Parathyroid adenoma (tissue), 2 donors: ENCODE data around the gene MEIS2.

Source experiments
- H2AFZ ChIP-seq: fragments of 300-600 bp; sonication (generic); one replicate; pipeline ENCODE4 v1.7.0; 2017; ENCODE audit warnings: antibody characterized with exemption, mild to moderate bottlenecking
- H3K27ac ChIP-seq: fragments of 300-600 bp; sonication (generic); one replicate; pipeline ENCODE4 v1.7.0; 2017
- H3K27me3 ChIP-seq: fragments of 300-600 bp; sonication (generic); one replicate; pipeline ENCODE4 v1.7.0; 2017; ENCODE audit warnings: low read length; ENCODE audit not compliant: control insufficient read depth, insufficient read depth
- H3K36me3 ChIP-seq: fragments of 300-600 bp; sonication (generic); one replicate; pipeline ENCODE4 v1.7.0; 2017; ENCODE audit warnings: low read length; ENCODE audit not compliant: control insufficient read depth, insufficient read depth
- H3K4me1 ChIP-seq: fragments of 300-600 bp; sonication (generic); one replicate; pipeline ENCODE4 v1.7.0; 2017; ENCODE audit warnings: control low read depth
- H3K4me2 ChIP-seq: fragments of 300-600 bp; sonication (generic); one replicate; pipeline ENCODE4 v1.7.0; 2017; ENCODE audit warnings: low read length
- H3K4me3 ChIP-seq: fragments of 300-600 bp; sonication (generic); one replicate; pipeline ENCODE4 v1.7.0; 2017; ENCODE audit warnings: low read depth, low read length
- H3K79me2 ChIP-seq: fragments of 300-600 bp; sonication (generic); one replicate; pipeline ENCODE4 v1.7.0; 2017; ENCODE audit warnings: control low read depth
- H3K9ac ChIP-seq: fragments of 300-600 bp; sonication (generic); one replicate; pipeline ENCODE4 v1.7.0; 2017; ENCODE audit warnings: mild to moderate bottlenecking
- H3K9me3 ChIP-seq: fragments of 300-600 bp; sonication (generic); one replicate; pipeline ENCODE4 v1.7.0; 2017; ENCODE audit warnings: low read length; ENCODE audit not compliant: control insufficient read depth
- TF ChIP-seq, protein P1 (sequence below): fragments of 300-600 bp; sonication (generic); IDR thresholded peaks from one replicate; pipeline ENCODE4 v1.7.0; 2017; ENCODE audit warnings: antibody characterized with exemption, mild to moderate bottlenecking
- donor health status: primary hyperparathyroidism.

The MEIS2 gene

GRCh38 chr15:36897834-36898233, 202.5 kb downstream of the MEIS2 start:
- TF ChIP-seq, protein P1, sequence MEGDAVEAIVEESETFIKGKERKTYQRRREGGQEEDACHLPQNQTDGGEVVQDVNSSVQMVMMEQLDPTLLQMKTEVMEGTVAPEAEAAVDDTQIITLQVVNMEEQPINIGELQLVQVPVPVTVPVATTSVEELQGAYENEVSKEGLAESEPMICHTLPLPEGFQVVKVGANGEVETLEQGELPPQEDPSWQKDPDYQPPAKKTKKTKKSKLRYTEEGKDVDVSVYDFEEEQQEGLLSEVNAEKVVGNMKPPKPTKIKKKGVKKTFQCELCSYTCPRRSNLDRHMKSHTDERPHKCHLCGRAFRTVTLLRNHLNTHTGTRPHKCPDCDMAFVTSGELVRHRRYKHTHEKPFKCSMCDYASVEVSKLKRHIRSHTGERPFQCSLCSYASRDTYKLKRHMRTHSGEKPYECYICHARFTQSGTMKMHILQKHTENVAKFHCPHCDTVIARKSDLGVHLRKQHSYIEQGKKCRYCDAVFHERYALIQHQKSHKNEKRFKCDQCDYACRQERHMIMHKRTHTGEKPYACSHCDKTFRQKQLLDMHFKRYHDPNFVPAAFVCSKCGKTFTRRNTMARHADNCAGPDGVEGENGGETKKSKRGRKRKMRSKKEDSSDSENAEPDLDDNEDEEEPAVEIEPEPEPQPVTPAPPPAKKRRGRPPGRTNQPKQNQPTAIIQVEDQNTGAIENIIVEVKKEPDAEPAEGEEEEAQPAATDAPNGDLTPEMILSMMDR: no peak
- Histone ChIP-seq H3K9me3 (no peaks in the 10 kb centered on the region), H3K4me3 (no peak overlapping the region)

DNA sequence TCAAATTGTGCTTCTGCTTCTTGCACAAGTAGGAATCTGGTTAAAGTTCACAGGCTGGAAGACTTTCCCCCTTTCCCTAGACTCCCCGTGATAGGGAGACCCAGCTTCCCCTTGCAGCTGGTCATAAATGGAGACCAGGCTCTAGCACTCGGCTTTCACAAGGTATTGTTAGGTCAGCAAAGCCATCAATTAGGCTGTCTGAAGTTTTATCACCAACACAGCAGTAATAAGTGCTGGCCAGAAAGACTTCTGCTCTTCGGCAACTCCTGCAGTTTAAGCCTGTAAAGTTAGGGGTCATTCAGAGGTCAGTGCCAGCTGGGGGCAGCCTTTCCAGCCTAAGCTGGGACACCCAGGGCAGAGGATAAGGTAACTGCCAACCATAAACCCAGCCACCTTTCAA, 203.4 kb downstream of the MEIS2 start:
- H3K4me2 ChIP-seq: no peak overlapping the region
- H2AFZ ChIP-seq: no peak overlapping the region
- H3K27me3 ChIP-seq: no peaks in the 10 kb centered on the region
- H3K36me3 ChIP-seq: no peaks in the 10 kb centered on the region
- no peak overlapping the region for H3K4me3 ChIP-seq
- no peak overlapping the region for H3K27ac ChIP-seq
- no peaks in the 10 kb centered on the region for H3K79me2 ChIP-seq
- no peak overlapping the region for H3K9ac ChIP-seq
- H3K9me3 ChIP-seq: no peaks in the 10 kb centered on the region
- H3K4me1 ChIP-seq: no peaks in the 10 kb centered on the region
- TF ChIP-seq, protein P1: no peak

More at GRCh38 chr15:36897834-36898233, 202.5 kb downstream of the MEIS2 start:
- Histone ChIP-seq H2AFZ (no peak overlapping the region), H3K4me1 (no peaks in the 10 kb centered on the region), H3K36me3 (no peaks in the 10 kb centered on the region), H3K27me3 (no peaks in the 10 kb centered on the region), H3K9ac (no peak overlapping the region), H3K4me2 (no peak overlapping the region), H3K27ac (no peak overlapping the region), H3K79me2 (no peaks in the 10 kb centered on the region)

- TF ChIP-seq, protein P1: no peak
- no peak overlapping the region for H3K27ac ChIP-seq
- no peaks in the 10 kb centered on the region for H3K27me3 ChIP-seq
- H3K4me3 ChIP-seq: no peak overlapping the region
- H3K9me3 ChIP-seq: no peaks in the 10 kb centered on the region
- H2AFZ ChIP-seq: no peak overlapping the region
- no peaks in the 10 kb centered on the region for H3K4me1 ChIP-seq
- no peak overlapping the region for H3K9ac ChIP-seq
- no peaks in the 10 kb centered on the region for H3K79me2 ChIP-seq
- no peak overlapping the region for H3K4me2 ChIP-seq
- H3K36me3 ChIP-seq: no peaks in the 10 kb centered on the region
Measured at GRCh38 chr15:36894075-36894474, 206.3 kb downstream of the MEIS2 start.

DNA sequence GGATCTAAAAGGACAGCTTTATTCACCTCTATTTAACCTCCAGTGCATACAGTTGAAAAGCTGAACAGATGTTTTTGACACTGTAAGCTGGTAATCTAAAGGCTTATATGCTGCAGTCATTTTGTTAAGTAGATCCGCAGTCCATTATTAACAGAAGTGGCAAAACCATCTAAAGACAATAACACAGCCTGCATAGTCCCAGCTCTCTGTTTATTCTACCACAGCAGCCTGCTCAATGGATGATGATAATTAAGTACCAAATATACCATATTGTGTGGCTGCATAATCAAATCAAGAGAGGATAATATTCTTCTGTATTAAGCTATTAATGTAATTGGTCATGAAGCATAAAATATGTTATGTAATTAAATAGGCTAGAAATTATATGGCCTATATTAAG, 207.1 kb downstream of the MEIS2 start:
- Histone ChIP-seq H3K4me3 (no peak overlapping the region), H3K27me3 (no peaks in the 10 kb centered on the region), H3K36me3 (no peaks in the 10 kb centered on the region), H2AFZ (no peak overlapping the region), H3K4me2 (no peak overlapping the region), H3K27ac (no peak overlapping the region), H3K9me3 (no peaks in the 10 kb centered on the region), H3K79me2 (no peaks in the 10 kb centered on the region), H3K9ac (no peak overlapping the region), H3K4me1 (no peaks in the 10 kb centered on the region)
- TF ChIP-seq, protein P1: no peak
